Ectodermal cell (in vitro differentiated cells): Measurements from ENCODE around the gene TMEM92.
"Not testable (repeated sequence)": the region's sequence is repeated elsewhere in the genome, so short reads cannot be mapped to it uniquely, and the experiment has no call there.

Experiments used
- H3K27ac ChIP-seq: 2 replicates; pipeline ENCODE4 v1.7.0; 2013; ENCODE audit warnings: mild to moderate bottlenecking, low read depth, low read length; ENCODE audit not compliant: insufficient read depth, poor library complexity, severe bottlenecking
- H3K27me3 ChIP-seq: 2 replicates; pipeline ENCODE4 v1.7.0; 2013; ENCODE audit warnings: mild to moderate bottlenecking, low read length; ENCODE audit not compliant: insufficient read depth, control insufficient read depth, poor library complexity, severe bottlenecking
- H3K36me3 ChIP-seq: one replicate; pipeline ENCODE4 v1.7.0; 2013; ENCODE audit warnings: low read length; ENCODE audit not compliant: control insufficient read depth, insufficient read depth
- H3K4me1 ChIP-seq: one replicate; pipeline ENCODE4 v1.7.0; 2013; ENCODE audit warnings: low read length; ENCODE audit not compliant: control insufficient read depth, insufficient read depth
- H3K4me3 ChIP-seq: 2 replicates; pipeline ENCODE4 v1.7.0; 2013; ENCODE audit warnings: low read depth, low read length, control low read depth; ENCODE audit not compliant: insufficient read depth
- H3K9me3 ChIP-seq: 2 replicates; pipeline ENCODE4 v1.7.0; 2013; ENCODE audit warnings: mild to moderate bottlenecking, low read length, moderate library complexity; ENCODE audit not compliant: control insufficient read depth
- WGBS, 2 experiments: methylation state at CpG; one replicate each; pipeline ENCODE4 v1.1.7; 2013; ENCODE audit warnings: missing lambda C conversion rate in 2 of 2; 5-methylcytosine and 5-hydroxymethylcytosine counted together

TMEM92 gene

DNA sequence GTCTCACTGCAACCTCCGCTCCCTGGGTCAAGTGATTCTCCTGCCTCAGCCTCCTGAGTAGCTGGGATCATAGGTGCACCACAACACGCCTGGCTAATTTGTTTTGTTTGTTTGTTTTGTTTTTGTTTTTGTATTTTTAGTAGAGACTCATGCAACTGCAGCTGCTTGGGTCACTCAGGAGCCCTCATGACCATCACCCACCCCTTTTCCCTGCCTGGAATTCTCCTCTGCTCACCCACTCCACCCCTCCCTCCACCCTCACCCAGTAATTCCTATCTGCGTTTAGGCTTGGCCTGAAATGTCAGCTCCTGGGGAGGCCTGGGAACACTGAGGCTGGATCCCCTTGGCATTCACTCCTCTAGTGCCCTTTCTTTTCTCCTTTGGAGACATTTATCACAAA lies 25.5 kb downstream of the TMEM92 start:
- WGBS, 2 experiments: 84 to 88% methylated on average over 3 of the region's 3 CpGs
- Histone ChIP-seq H3K4me1 (peaks cover 2% of the 10 kb centered on the region), H3K27ac (no peak overlapping the region), H3K36me3 (no peaks in the 10 kb centered on the region), H3K4me3 (no peak overlapping the region), H3K9me3 (no peaks in the 10 kb centered on the region), H3K27me3 (no peaks in the 10 kb centered on the region)

GRCh38 chr17:50300824-50301223 lies 26.6 kb downstream of the TMEM92 start:
- H3K27me3 ChIP-seq, H3K36me3 ChIP-seq, H3K27ac ChIP-seq, H3K4me3 ChIP-seq, H3K9me3 ChIP-seq, H3K4me1 ChIP-seq: not testable (repeated sequence)
- 75 to 81% methylated on average over 1 of the region's 1 CpG for WGBS, 2 experiments

DNA sequence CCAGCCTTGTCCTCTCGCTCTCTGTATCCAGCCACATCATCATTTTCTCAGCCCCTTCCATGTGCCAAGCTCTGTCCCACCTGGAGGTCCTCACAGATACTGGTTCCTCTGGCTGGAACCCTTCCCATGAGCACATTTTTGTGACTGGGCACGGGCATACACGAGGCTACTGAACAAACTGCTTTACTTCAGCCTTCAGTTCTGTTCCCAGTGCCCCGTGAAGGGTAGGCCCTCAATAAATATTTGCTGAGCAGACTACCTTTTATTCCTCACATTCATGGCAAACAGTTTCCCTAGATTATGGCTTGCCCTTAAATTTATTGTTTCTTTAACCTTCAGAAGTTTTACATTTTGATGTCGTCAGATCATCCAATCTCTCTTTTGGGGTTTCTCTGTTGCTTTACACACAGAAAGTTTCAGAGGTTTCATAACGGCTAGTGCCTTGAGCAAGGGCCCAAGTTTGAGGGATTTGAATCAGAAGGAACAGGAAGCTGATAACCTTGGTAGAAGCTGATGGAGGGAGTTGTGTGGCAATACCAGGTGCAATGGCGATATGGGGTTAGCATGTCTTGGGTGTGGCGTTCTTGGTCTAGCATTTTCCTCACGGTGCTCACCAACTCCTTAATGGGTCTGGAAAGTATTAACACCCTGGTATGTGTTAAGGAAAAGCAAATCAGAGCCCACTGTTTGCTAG lies 27.8 kb downstream of the TMEM92 start:
- Histone ChIP-seq H3K9me3 (no peaks in the 10 kb centered on the region), H3K4me1 (peaks cover 9% of the 10 kb centered on the region), H3K36me3 (no peaks in the 10 kb centered on the region), H3K4me3 (no peak overlapping the region), H3K27me3 (no peaks in the 10 kb centered on the region), H3K27ac (no peak overlapping the region)
- WGBS, 2 experiments: 93 to 94% methylated on average over 9 of the region's 9 CpGs

- WGBS, 2 experiments: 68 to 72% methylated on average over 11 of the region's 11 CpGs
- H3K27ac ChIP-seq: no peak overlapping the region
- peaks cover 9% of the 10 kb centered on the region for H3K4me1 ChIP-seq
Measured at GRCh38 chr17:50303051-50303450, 28.8 kb downstream of the TMEM92 start.

GRCh38 chr17:50303596-50303995 lies 29.3 kb downstream of the TMEM92 start:
- Histone ChIP-seq H3K9me3 (no peaks in the 10 kb centered on the region), H3K27ac (no peak overlapping the region), H3K4me3 (no peak overlapping the region), H3K4me1 (peaks cover 9% of the 10 kb centered on the region), H3K27me3 (no peaks in the 10 kb centered on the region), H3K36me3 (no peaks in the 10 kb centered on the region)
- 51 to 58% methylated on average over 3 to 4 of the region's 4 CpGs for WGBS, 2 experiments

More at GRCh38 chr17:50303051-50303450, 28.8 kb downstream of the TMEM92 start:
- Histone ChIP-seq H3K9me3 (no peaks in the 10 kb centered on the region), H3K4me3 (no peak overlapping the region), H3K36me3 (no peaks in the 10 kb centered on the region), H3K27me3 (no peaks in the 10 kb centered on the region)

DNA sequence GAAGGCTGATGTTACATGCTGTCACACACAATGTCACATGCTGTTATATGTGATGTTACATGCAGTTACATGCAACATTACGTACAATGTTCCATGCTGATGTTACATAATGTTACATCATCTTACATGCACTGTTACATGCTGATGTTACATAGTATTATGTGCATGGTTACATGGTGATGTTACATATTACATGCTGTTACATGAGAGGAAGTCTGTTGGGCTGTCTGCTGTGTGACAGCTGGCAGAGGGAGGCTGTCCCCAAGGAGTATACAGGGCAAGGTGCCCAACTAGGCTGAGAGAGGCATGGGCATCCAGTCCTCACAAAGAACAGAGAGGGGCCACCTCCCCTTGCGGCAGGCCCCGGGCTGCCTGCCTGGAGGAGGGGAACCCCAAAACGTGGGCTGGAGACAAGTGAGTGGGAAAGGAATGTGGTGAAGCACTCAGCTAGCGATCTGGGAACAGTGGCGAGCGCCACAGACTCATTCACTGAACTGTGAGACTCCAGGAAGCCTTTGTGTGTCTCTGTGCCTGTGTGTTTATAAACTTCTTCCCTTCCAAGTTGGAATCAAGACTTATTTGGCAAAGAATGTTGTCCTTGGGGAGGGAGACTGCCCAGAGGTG lies 30.6 kb downstream of the TMEM92 start:
- H3K36me3 ChIP-seq: no peaks in the 10 kb centered on the region
- no peaks in the 10 kb centered on the region for H3K27me3 ChIP-seq
- no peak overlapping the region for H3K27ac ChIP-seq
- peaks cover 9% of the 10 kb centered on the region for H3K4me1 ChIP-seq
- H3K4me3 ChIP-seq: no peak overlapping the region
- WGBS, 2 experiments: 41 to 52% methylated on average over 7 of the region's 7 CpGs
- H3K9me3 ChIP-seq: no peaks in the 10 kb centered on the region

DNA sequence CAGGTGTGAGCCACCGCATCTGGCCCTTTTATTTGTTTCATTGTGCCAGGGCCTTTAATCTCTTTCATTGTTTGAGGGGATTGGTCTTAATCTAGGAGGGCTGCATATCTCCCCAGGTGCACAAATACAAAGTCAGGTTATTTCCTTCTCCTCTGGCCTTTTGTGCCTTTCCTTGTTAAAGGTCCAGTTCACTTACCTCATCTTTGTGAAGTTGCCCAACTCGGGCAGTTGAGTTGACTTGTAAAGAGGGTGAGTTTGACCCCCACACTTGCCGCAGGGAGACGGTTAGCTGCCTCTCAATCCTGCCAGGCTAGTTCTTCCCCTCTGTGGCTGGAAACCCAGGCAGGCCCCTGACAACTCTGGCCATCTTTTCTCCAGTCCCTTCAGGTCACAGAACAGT lies 33.4 kb downstream of the TMEM92 start:
- Histone ChIP-seq H3K27me3 (no peaks in the 10 kb centered on the region), H3K4me1 (peaks cover 9% of the 10 kb centered on the region), H3K4me3 (no peak overlapping the region), H3K9me3 (no peaks in the 10 kb centered on the region), H3K36me3 (no peaks in the 10 kb centered on the region), H3K27ac (no peak overlapping the region)
- WGBS, 2 experiments: 92 to 93% methylated on average over 4 of the region's 4 CpGs

DNA sequence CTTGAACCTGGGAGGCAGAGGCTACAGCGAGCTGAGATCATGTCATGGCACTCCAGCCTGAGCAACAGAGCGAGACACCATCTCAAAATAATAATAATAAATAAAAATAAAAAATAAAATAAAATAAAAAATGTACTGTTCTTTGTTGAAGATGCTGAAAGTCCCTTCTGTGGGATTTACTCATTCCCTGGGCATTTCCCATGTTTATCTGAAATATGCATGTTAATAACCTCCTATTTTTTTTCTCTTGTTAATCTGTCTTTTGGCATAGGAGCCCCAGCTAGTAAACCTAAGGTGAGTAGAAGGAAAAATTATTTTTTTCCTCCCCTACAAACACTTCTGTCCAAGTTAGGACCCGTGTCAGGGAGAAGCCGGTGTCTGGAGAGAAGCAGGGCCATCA lies 34.4 kb downstream of the TMEM92 start:
- Histone ChIP-seq H3K4me3 (no peak overlapping the region), H3K4me1 (peaks cover 9% of the 10 kb centered on the region), H3K27me3 (no peaks in the 10 kb centered on the region), H3K27ac (no peak overlapping the region), H3K36me3 (no peaks in the 10 kb centered on the region), H3K9me3 (no peaks in the 10 kb centered on the region)
- WGBS, 2 experiments: 98% methylated on average over 3 of the region's 4 CpGs

DNA sequence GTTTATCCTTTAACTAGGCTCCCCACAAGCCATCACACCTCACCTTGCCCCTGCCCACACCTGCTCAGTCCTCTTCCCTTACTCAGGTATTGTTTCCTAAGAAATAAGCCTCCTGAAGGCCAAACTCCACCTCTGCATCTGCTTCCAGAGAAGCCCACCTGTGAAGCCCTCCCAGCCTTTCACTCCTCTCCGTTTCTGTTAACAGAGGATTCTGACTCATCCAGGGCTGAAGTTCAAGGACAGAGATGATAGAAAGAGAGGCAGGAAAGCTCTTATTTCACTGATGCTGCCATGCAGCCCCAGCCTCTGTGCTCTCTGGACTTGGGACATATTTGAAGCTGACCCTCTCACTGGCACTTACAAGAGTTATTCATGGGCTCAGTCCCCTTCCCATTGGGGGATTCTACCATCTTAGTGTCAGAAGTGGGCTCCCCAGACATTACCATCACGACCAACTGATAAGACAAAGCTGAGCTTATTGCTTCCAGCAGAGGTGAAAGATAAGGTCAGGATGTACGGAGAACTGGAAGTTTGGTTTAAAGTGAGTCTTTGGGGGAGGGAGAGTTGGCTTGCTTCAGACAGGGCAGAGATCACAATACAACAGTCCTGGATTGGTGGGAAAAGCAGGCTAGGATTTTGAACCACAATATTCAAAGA lies 36.3 kb downstream of the TMEM92 start:
- no peaks in the 10 kb centered on the region for H3K36me3 ChIP-seq
- no peak overlapping the region for H3K4me3 ChIP-seq
- WGBS, 2 experiments: 77 to 81% methylated on average over 3 of the region's 3 CpGs
- no peak overlapping the region for H3K27ac ChIP-seq
- H3K4me1 ChIP-seq: no peaks in the 10 kb centered on the region
- no peaks in the 10 kb centered on the region for H3K27me3 ChIP-seq
- H3K9me3 ChIP-seq: no peaks in the 10 kb centered on the region

GRCh38 chr17:50311112-50311460 lies 36.8 kb downstream of the TMEM92 start:
- no peaks in the 10 kb centered on the region for H3K27me3 ChIP-seq
- H3K9me3 ChIP-seq: no peaks in the 10 kb centered on the region
- WGBS, 2 experiments: 71 to 87% methylated on average over 1 of the region's 1 CpG
- no peak overlapping the region for H3K4me3 ChIP-seq
- H3K27ac ChIP-seq: no peak overlapping the region
- no peaks in the 10 kb centered on the region for H3K4me1 ChIP-seq
- no peaks in the 10 kb centered on the region for H3K36me3 ChIP-seq
